GM19467 (cell line): ENCODE measurements around the gene MINK1.
"Not testable (repeated sequence)": the region's sequence is repeated elsewhere in the genome, so short reads cannot be mapped to it uniquely, and the experiment has no call there.

Source experiments
- ATAC-seq: cut with Tn5 transposase; IDR thresholded peaks from one replicate; pipeline ENCODE4 v1.9.1; 2021; ENCODE audit warnings: mild to moderate bottlenecking, moderate library complexity; ENCODE audit not compliant: unreplicated experiment

The MINK1 gene

DNA sequence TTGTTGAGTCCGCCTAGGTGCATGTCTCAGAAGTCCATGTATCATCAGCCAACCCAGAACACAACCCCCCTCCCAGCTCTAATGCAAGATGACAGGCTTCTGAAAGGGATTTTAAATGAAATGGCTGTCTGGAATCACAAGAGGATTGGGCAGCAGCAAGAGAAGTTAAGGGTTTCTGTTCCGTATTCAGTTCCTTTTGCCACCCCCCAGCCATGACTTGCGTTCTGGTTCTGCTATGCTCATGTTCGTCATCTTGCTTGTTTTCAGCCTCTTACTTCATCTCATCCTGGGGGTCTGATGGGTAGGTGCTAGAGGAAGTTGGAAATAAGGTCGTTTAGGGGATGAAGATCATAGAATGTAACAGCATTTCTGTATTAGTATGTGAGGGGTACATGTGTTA is 12.0 kb downstream of the MINK1 start:
- ATAC-seq: no peak

DNA sequence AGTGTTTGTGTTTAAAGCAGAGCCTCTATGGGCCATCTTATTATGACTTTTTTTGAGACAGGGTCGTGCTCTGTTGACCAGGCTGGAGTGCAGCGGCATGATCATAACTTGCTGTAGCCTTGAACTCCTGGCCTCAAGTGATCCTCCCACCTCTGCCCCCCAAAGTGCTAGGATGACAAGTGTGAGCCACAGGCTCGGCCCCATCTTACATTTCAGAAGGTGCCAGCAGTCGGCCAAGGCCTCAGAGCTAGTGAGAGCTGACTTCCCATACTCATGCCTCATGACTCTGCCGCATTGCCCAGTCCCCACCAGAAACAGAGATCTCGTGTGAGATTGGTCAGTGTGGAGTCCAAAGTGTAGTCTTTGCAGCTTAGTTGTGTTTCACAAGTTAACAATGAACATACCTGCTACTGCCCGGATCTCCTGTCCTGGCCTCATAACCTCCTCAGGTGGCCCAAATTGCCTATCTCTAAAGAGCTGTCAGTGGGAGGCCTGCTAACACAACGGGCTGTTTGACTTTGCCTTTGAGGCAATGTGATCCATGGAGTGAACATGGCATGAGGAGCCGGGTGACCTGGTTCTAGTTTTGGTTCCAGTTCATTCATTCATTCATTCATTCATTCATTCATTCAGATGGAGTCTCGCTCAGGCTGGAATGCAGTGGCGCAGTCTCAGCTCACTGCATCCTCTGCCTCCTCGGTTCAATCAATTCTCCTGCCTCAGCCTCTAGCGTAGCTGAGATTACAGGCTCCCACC is 13.7 kb downstream of the MINK1 start:
- ATAC-seq: no peak

DNA sequence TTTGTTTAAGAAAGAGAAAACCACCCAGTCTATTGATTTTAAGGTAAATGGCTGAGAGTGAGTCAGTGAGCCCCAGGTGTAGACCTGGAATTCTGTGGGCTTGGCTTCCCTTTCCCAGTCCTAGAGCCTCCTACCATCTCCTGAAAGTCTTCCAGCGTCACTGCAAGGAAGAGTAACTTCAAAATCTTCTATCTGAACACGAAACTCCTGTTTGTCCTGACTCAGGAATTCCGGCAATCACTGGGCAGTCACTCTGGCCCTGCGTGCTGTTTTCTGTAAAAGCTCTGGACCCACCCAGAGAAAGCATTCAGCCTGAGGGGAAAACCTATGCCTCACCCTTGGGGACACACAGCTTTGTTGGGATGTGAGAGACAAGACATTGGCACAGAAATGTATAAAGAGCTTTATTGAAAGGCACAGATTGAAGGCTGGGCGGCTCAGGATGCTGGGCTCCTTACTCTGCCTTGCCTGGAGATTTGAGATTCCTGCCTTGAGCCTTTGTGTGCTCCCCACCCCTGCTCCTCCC is 15.9 kb downstream of the MINK1 start:
- ATAC-seq: no peak

DNA sequence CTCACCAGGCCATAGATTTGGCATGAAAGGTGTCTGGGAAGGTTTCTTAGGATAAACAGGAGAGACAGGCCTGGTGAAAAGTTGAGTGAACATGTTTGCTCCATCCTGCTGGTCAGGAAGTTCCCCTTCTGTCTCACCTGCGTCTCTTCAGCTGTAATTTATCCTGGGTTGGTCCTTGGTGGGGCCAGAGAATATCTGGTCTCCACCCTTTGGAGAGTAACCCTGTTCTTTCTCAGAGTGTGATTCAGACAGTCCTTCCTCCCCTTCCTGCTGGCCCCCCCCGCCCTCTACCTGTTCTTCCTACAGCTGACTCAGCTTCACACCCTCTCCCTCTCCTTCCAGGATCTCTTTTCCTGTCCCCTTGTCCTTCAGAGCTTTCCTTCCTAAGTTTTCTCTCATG is 17.1 kb downstream of the MINK1 start:
- no peak for ATAC-seq

DNA sequence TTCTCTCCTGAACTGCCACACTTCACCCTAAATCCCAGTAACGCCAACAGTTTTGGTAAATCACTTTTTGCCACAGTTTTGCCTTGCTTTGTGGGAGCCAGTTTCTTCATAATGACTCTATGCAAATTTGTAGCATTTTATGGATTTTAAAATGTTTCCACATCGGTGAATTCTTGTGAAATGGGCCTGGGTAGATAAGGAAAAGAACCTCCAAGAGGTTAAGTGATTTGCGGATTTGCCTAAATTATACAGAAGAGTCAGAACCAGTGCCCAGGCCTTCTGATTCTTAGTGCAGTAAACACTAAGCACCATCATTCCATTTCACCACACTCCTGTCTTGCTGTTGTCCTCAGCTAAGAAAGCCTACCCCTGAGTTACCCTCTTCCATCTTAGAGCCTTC is 17.9 kb downstream of the MINK1 start:
- ATAC-seq: no peak

DNA sequence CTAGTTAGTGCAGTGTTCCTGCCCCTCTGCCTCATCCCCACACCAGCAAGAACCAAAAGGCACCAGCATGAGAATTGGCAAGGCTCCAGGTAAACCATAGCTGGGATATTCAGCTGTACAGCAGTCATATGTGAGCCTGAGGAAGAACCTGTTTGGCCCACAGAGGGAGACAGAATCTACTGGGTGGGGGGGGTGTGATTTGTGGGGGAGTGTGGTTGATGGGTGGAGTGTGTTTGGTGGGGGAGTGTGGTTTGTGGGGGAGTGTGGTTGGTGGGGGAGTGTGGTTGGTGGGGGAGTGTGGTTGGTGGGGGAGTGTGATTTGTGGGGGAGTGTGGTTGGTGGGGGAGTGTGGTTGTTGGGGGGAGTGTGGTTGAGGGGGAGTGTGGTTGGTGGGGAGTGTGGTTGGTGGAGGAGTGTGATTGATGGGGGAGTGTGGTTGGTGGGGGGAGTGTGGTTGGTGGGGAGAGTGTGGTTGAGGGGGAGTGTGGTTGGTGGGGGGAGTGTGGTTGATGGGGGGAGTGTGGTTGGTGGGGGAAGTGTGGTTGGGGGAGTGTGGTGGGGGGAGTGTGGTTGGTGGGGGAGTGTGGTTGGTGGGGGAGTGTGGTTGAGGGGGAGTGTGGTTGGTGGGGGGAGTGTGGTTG is 19.5 kb downstream of the MINK1 start:
- no peak for ATAC-seq

DNA sequence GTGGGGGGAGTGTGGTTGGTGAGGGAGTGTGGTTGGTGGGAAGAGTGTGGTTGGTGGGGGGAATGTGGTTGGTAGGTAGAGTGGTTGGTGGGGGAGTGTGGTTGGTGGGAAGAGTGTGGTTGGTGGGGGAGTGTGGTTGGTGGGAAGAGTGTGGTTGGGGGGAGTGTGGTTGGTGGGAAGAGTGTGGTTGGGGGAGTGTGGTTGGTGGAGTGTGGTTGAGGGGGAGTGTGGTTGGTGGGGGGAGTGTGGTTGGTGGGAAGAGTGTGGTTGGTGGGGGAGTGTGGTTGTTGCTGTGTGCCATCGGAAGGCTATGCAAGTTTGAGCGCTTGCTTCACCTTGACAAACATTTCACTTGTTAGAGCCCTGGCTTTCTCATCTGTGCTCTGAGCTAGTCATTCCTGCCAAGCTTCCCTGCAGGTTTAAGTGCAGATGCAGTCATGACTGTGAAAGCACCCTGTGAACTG is 20.1 kb downstream of the MINK1 start:
- ATAC-seq: no peak

DNA sequence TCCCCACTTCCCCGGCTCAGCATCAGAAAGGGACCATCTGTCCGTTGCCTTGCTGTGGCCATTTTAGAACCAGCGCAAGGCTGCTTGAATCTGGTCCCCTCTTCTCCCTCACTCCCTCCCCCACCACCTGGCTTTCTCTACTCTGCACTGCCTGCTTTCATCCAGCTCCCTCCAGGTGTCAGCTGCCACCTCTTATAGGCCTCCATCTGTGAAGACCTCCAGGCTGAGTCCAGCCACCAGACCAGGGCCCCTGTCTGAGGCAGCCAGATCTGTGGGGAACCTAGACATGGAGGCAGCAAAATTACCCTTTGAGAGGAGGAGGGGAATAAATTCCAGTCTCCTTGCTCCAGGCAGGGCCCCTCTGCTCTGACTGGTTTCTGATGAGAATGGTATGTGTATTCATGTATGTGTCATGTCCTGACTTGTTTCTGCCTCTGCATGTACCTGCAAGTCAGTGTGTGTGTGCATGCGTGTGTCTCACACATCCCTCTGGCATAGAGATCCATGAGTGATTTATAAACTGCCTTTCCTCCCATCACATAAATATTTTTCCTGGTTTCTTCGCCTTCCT is 21.1 kb downstream of the MINK1 start:
- ATAC-seq: no peak

DNA sequence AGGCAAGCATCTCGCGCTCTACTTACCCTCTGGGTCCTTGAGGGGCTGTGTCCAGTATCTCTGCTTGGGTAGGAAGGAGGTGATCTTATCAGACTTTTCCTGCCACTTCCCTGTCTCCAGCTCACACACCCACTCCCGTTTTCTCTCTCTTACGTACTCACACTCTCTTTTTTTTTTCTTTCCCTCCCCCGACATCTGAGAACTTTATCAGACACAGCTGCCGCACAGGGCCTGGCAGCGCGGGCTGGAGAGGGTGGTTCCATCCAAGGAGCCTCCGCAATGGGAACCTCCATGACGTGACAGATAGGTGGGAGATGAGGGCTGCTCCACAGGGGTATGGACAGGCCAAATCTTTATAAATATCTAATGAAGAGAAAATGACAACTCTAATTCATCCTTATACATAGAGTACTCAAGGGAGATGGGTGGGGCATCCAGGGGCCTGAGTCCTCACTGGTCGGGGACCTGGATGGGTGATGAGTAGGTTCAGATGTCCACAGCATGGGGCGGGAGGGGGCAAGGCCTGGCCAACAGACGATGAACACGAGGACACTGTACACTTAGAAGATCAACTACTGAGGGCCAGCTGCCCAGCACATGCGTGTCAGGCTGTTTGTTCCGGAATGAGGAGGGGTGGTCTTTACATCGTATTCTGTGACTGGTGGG is 23.3 kb downstream of the MINK1 start:
- no peak for ATAC-seq

DNA sequence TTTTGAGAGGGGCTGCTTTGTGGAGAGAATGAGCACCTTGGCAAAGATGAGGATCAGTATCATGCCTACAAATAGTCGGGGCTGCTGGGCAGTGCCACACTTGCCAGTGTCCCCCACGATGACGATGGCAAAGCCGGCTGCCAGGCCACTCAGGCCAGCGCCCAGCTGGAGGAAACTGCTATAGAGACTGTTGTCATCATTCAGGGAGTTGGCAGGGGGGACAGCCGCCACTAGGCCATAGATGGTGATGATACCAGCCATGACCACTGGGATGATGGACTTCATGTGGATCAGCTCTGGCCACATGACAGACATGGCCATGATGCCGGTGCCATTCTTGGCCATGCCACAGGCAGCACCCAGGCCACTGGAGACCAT is 23.8 kb downstream of the MINK1 start:
- ATAC-seq: no peak

DNA sequence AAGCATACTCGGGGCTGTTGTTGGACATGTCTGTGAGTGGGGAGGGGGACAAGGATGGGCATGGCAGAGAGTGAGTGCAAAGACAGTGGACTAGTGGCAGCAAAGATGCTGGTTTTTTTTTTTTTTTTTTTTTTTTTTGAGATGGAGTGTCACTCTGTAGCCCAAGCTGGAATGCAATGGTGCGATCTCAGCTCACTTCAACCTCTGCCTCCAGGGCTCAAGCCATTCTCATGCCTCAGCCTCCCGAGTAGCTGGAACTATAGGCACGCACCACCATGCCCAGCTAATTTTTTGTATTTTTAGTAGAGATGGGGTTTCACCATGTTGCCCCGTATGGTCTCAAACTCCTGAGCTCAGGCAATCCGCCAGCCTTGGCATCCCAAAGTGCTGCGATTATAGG is 24.2 kb downstream of the MINK1 start:
- not testable (repeated sequence) for ATAC-seq

DNA sequence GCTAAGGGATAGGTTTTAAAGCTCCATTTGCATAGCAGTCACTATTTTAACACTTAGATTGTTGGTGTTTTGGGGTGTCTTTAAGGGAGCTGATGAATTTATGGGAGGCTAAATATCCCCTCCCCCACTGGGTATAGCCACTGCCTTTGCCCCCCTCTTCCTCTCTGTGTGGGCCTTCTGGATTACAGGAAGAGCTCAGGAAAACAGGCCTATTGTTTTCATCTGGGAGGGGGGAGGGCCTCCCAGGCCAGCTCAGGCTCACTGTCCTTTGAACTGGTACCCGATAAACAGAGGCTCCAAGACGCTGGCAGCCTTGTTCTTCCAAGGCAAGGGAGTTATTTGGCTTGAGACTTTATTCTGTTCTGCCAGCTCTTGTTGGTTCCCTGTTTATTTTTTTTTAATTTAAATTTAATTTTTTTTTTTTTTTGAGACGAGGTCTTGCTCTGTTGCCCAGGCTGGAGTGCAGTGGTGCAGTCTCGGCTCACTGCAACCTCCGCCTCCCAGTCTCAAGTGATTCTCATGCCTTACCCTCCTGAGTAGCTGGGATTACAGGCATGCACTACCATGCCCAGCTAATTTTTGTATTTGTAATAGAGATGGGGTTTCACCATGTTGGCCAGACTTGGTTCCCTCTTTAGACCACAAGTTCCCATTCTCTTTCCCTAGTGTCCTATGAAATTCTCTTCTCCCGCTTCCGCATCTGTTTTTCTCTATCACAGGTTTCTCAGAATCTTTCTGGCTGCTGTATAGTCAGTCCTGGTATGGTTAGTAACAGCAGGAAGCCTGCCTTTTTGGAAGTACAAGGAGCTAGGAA is 25.1 kb downstream of the MINK1 start:
- no peak for ATAC-seq

DNA sequence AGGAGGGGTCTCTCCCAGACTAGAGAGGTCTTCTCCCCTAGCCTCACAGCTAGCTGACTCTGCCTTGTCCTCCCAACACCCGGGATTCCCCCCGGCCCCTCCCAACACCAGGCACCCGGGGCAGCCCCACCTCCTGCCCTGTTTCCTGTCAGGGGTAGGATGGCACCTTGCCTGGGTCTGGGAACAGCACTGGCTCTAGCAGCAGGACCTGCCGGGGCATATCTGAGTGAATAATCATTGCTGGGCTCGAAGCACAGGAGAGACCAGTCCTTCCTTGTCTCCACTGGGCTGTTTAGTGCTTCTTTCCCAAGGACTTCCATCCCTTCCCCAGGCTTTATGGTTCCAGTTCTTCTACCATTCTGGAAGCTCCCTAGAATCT is 25.7 kb downstream of the MINK1 start:
- no peak for ATAC-seq

DNA sequence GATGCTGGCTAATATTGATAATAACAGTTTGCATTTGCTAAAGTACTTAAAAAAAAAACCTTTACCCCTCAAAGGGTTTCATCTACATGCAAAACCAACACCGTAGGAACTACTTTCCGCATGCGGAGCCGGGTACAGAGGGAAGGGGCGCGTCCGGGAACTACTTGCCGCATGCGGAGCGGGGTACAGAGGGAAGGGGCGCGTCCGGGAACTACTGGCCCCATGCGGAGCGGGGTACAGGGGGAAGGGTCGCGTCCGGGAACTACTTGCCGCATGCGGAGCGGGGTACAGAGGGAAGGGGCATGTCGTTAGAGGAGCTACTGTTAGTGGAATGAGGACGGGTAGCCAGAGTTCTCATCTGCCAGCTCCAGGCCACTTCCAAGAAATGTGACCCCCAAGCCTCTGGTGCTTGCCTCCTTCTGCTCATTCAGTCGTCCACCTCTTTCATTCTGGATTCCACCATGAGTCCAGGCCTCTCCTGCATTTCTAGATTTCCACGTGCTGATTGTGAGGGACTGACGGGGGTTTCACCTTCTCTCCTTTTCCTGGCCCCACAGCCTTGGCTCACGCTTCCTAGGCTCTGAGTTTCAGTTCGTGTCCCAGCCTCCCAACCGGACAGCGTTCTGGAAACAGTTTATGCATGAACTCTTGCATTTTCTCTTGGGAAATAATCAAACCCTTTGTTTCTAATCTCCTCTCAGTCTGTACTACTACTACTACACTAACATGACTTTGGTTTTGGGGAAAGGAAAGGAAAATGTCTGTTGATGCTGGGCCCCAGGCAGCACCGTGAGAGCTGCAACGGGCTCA is 26.9 kb downstream of the MINK1 start:
- no peak for ATAC-seq

DNA sequence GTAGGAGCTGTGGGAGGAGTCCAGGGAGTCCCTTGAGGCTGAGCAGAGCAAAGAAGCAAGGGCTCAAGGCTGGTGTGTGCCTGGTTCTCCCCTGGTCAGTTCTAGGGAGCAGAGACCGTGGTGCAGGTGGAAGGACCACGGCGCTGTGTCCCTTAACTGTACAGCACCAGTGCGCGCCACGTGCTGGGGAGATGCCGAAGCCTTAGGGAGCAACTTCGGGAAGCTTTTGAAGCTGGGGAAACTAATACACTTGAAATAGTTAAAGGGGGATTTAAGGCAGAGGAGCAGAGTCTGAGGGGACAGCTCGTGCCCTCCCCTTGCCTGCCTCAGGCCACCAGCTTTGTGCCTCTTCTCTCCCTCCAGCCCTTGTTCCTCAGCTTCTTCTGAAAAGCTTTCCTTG is 27.5 kb downstream of the MINK1 start:
- no peak for ATAC-seq

DNA sequence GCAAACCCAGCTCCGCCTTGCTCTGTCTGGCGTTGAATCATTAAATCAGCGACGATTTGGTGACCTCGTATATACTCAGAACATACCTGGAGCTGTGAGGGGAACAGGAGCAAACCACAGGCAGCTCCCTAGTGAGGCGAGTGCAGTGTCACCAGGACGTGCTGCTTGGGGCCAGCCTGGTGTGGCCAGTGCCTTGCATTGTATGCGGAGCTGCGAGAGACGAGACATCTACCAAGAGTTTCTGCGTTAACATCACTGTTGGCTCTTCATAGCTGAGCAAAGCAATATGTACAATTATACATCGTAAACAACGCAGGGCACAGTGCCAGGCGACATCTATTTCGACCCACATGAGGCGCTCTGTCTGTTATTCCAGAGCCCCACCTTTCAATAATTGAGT is 27.9 kb downstream of the MINK1 start:
- ATAC-seq: no peak

DNA sequence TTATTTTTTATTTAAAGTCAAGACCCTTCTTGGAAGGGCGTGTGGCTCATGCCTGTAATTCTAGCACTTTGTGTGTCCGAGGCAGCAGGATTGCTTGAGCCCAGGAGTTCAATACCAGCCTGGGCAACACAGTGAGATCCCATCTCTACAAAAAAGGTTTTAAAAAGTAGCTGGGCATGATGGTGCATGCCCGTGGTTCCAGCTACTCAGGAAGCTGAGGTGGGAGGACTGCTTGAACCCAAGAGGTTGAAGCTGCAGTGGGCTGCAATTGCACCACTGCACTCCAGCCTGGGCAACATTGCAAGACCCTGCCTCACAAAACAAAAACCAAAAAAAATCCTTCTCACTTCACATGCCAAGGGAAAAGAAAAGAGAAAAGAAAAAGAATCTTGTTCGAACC is 29.6 kb downstream of the MINK1 start:
- ATAC-seq: no peak

DNA sequence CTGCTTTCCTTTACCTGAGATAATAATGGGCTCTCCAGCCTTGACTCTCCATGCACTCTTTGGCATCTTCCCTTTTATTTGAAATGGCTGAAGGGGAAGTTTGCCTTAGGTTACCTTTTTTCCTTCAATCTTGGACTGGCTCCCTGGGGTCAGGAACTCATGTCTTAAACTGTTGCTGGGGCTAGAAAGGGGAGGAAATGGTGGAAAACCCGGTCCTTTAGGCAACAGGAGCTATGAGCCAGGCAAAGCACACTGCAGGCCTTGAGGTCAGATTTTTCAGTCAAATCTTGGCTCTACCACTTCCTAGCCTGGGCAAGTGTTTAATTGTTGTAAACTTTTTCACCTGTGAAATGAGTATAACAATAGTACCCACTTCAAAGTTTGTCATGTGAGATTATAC is 30.2 kb downstream of the MINK1 start:
- ATAC-seq: no peak

DNA sequence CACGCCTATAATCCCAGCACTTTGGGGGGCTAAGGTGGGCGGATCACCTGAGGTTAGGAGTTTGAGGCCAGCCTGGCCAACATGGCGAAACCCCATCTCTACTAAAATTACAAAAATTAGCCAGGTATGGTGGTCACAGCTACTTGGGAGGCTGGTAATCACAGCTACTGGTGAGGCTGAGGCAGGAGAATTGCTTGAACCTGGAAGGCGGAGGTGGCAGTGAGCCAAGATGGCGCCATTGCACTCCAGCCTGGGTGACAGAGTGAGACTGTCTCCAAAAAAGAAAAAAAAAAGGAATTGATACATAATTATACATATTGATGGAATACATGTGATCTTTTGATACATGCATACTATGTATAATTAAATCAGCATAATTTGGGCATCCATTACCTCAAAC is 34.4 kb downstream of the MINK1 start:
- not testable (repeated sequence) for ATAC-seq
